SK-N-SH treated with all-trans-retinoic acid at 6 μM for 48 hours (cell line): ENCODE results near the gene ALMS1.

Experiments
- ATAC-seq: fragments of 200-7000 bp; cut with Tn5 transposase; 3 replicates; pipeline ENCODE4 v1.9.1; 2020; ENCODE audit warnings: mild to moderate bottlenecking, moderate library complexity
- ARNTL ChIP-seq: fragments of 450-650 bp; formaldehyde crosslinking; IDR thresholded peaks from 2 replicates; pipeline ENCODE4 v1.5.0; 2020; ENCODE audit warnings: low read depth, mild to moderate bottlenecking, moderate library complexity, borderline replicate concordance
- BACH2 ChIP-seq: fragments of 250-450 bp; sonication (Bioruptor Pico); IDR thresholded peaks from 2 replicates; pipeline ENCODE4 v1.9.0; 2021; ENCODE audit warnings: mild to moderate bottlenecking, borderline replicate concordance
- CSDC2 ChIP-seq: fragments of 250-450 bp; sonication (Bioruptor Pico); IDR thresholded peaks from 2 replicates; pipeline ENCODE4 v1.5.0; 2020; ENCODE audit warnings: mild to moderate bottlenecking, moderate library complexity
- ESRRG ChIP-seq: fragments of 250-450 bp; sonication (Bioruptor Pico); IDR thresholded peaks from 2 replicates; pipeline ENCODE4 v1.6.1; 2021; ENCODE audit warnings: mild to moderate bottlenecking
- GLIS3 ChIP-seq: fragments of 250-450 bp; sonication (Bioruptor Pico); IDR thresholded peaks from 2 replicates; pipeline ENCODE4 v1.5.0; 2020; ENCODE audit warnings: mild to moderate bottlenecking, moderate library complexity
- ISL1 ChIP-seq: fragments of 250-450 bp; sonication (Bioruptor Pico); IDR thresholded peaks from 2 replicates; pipeline ENCODE4 v2.1.2; 2022; ENCODE audit warnings: mild to moderate bottlenecking, moderate library complexity
- OSR1 ChIP-seq: fragments of 250-450 bp; sonication (Bioruptor Pico); IDR thresholded peaks from 2 replicates; pipeline ENCODE4 v1.8.0; 2022; ENCODE audit warnings: moderate library complexity, mild to moderate bottlenecking, inconsistent platforms
- PATZ1 ChIP-seq: fragments of 250-450 bp; sonication (Bioruptor Pico); IDR thresholded peaks from 2 replicates; pipeline ENCODE4 v1.8.0; 2020; ENCODE audit warnings: mild to moderate bottlenecking, moderate library complexity, borderline replicate concordance
- POU6F1 ChIP-seq: fragments of 250-450 bp; sonication (Bioruptor Pico); IDR thresholded peaks from 2 replicates; pipeline ENCODE4 v1.8.0; 2021; ENCODE audit warnings: low read depth, mild to moderate bottlenecking, moderate library complexity, borderline replicate concordance
- PPARA ChIP-seq: fragments of 250-450 bp; sonication (Bioruptor Pico); IDR thresholded peaks from 2 replicates; pipeline ENCODE4 v1.5.0; 2020; ENCODE audit warnings: mild to moderate bottlenecking, borderline replicate concordance
- RARB ChIP-seq: fragments of 250-450 bp; sonication (Bioruptor Pico); IDR thresholded peaks from 2 replicates; pipeline ENCODE4 v1.8.0; 2021; ENCODE audit warnings: mild to moderate bottlenecking, moderate library complexity
- SNAI2 ChIP-seq: fragments of 250-450 bp; sonication (Bioruptor Pico); IDR thresholded peaks from 2 replicates; pipeline ENCODE4 v1.5.0; 2020; ENCODE audit warnings: mild to moderate bottlenecking, moderate library complexity
- TCF4 ChIP-seq: fragments of 250-450 bp; sonication (Bioruptor Pico); IDR thresholded peaks from 2 replicates; pipeline ENCODE4 v1.8.0; 2021; ENCODE audit warnings: mild to moderate bottlenecking, moderate library complexity, borderline replicate concordance
- TOX ChIP-seq: fragments of 250-450 bp; sonication (Bioruptor Pico); IDR thresholded peaks from 2 replicates; pipeline ENCODE4 v1.8.0; 2021; ENCODE audit warnings: mild to moderate bottlenecking, moderate library complexity, borderline replicate concordance
- ZC3H10 ChIP-seq: fragments of 250-450 bp; sonication (Bioruptor Pico); IDR thresholded peaks from 2 replicates; pipeline ENCODE4 v1.5.1; 2021; ENCODE audit warnings: mild to moderate bottlenecking, moderate library complexity
- ZFP3 ChIP-seq: fragments of 250-450 bp; sonication (Bioruptor Pico); IDR thresholded peaks from 2 replicates; pipeline ENCODE4 v1.5.0; 2020; ENCODE audit warnings: mild to moderate bottlenecking, moderate library complexity
- ZFP30 ChIP-seq: fragments of 450-650 bp; formaldehyde crosslinking; IDR thresholded peaks from 2 replicates; pipeline ENCODE4 v1.5.0; 2022; ENCODE audit warnings: mild to moderate bottlenecking, moderate library complexity
- ZNF565 ChIP-seq: fragments of 450-650 bp; formaldehyde crosslinking; conservative IDR thresholded peaks from 2 replicates; pipeline ENCODE4 v1.5.0; 2020; ENCODE audit warnings: low read depth, mild to moderate bottlenecking, moderate library complexity
- ZNF70 ChIP-seq: fragments of 450-650 bp; formaldehyde crosslinking; IDR thresholded peaks from 2 replicates; pipeline ENCODE4 v1.5.0; 2020; ENCODE audit warnings: mild to moderate bottlenecking, moderate library complexity
- ZNF8 ChIP-seq: fragments of 450-650 bp; formaldehyde crosslinking; IDR thresholded peaks from 2 replicates; pipeline ENCODE4 v1.5.0; 2020; ENCODE audit warnings: mild to moderate bottlenecking, moderate library complexity
- TF ChIP-seq, protein P1 (sequence below): fragments of 250-450 bp; sonication (Bioruptor Pico); IDR thresholded peaks from 2 replicates; pipeline ENCODE4 v1.5.1; 2020; ENCODE audit warnings: low read depth, mild to moderate bottlenecking, moderate library complexity
- TF ChIP-seq, protein P2 (sequence below): fragments of 250-450 bp; sonication (Bioruptor Pico); IDR thresholded peaks from 2 replicates; pipeline ENCODE4 v1.5.0; 2020; ENCODE audit warnings: mild to moderate bottlenecking, moderate library complexity
- TF ChIP-seq, protein P3 (sequence below): fragments of 250-450 bp; sonication (Bioruptor Pico); IDR thresholded peaks from 2 replicates; pipeline ENCODE4 v1.5.1; 2021; ENCODE audit warnings: mild to moderate bottlenecking, moderate library complexity

ALMS1 gene

DNA sequence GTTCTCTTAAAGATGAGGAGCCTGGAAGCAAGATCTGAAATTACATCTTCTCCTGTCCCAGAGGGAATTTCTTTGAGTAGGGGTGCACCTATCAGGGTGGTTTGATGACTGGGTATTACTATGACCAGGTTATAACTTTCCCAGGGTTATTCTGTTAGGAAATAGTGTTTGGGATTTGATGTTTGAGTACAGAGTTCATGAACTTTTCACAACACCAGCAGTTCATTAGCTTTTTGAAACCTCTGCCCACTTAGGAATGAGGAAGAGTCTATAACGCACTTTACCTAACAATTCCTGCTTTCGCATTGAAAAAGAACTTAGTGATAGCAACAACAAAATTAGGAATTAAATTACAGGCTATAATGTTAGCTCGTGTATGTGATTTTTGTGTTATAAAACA, 58.6 kb downstream of the ALMS1 start:
- ATAC-seq, result no peak
- no peak for TF ChIP-seq TOX (CRISPR knock-in tag)
- TF ChIP-seq ZNF8 (CRISPR knock-in tag), result no peak
- TF ChIP-seq ZFP30 (CRISPR knock-in tag), result no peak
- no peak for TF ChIP-seq TCF4 (CRISPR knock-in tag)
- TF ChIP-seq PPARA (CRISPR knock-in tag), result no peak
- TF ChIP-seq OSR1 (CRISPR knock-in tag), result no peak
- TF ChIP-seq, protein P1, sequence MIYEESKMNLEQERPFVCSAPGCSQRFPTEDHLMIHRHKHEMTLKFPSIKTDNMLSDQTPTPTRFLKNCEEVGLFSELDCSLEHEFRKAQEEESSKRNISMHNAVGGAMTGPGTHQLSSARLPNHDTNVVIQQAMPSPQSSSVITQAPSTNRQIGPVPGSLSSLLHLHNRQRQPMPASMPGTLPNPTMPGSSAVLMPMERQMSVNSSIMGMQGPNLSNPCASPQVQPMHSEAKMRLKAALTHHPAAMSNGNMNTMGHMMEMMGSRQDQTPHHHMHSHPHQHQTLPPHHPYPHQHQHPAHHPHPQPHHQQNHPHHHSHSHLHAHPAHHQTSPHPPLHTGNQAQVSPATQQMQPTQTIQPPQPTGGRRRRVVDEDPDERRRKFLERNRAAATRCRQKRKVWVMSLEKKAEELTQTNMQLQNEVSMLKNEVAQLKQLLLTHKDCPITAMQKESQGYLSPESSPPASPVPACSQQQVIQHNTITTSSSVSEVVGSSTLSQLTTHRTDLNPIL (CRISPR knock-in tag), result no peak
- no peak for TF ChIP-seq PATZ1
- TF ChIP-seq BACH2 (CRISPR knock-in tag), result no peak
- no peak for TF ChIP-seq GLIS3 (CRISPR knock-in tag)
- TF ChIP-seq ZNF70 (CRISPR knock-in tag), result no peak
- TF ChIP-seq SNAI2 (CRISPR knock-in tag), result no peak
- TF ChIP-seq ESRRG (CRISPR knock-in tag), result no peak
- no peak for TF ChIP-seq ARNTL
- TF ChIP-seq ZNF565 (CRISPR knock-in tag), result no peak
- TF ChIP-seq, protein P2, sequence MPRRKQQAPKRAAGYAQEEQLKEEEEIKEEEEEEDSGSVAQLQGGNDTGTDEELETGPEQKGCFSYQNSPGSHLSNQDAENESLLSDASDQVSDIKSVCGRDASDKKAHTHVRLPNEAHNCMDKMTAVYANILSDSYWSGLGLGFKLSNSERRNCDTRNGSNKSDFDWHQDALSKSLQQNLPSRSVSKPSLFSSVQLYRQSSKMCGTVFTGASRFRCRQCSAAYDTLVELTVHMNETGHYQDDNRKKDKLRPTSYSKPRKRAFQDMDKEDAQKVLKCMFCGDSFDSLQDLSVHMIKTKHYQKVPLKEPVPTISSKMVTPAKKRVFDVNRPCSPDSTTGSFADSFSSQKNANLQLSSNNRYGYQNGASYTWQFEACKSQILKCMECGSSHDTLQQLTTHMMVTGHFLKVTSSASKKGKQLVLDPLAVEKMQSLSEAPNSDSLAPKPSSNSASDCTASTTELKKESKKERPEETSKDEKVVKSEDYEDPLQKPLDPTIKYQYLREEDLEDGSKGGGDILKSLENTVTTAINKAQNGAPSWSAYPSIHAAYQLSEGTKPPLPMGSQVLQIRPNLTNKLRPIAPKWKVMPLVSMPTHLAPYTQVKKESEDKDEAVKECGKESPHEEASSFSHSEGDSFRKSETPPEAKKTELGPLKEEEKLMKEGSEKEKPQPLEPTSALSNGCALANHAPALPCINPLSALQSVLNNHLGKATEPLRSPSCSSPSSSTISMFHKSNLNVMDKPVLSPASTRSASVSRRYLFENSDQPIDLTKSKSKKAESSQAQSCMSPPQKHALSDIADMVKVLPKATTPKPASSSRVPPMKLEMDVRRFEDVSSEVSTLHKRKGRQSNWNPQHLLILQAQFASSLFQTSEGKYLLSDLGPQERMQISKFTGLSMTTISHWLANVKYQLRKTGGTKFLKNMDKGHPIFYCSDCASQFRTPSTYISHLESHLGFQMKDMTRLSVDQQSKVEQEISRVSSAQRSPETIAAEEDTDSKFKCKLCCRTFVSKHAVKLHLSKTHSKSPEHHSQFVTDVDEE, result no peak
- TF ChIP-seq CSDC2, result no peak
- TF ChIP-seq ZFP3 (CRISPR knock-in tag), result no peak
- TF ChIP-seq RARB (CRISPR knock-in tag), result no peak
- TF ChIP-seq, protein P3, sequence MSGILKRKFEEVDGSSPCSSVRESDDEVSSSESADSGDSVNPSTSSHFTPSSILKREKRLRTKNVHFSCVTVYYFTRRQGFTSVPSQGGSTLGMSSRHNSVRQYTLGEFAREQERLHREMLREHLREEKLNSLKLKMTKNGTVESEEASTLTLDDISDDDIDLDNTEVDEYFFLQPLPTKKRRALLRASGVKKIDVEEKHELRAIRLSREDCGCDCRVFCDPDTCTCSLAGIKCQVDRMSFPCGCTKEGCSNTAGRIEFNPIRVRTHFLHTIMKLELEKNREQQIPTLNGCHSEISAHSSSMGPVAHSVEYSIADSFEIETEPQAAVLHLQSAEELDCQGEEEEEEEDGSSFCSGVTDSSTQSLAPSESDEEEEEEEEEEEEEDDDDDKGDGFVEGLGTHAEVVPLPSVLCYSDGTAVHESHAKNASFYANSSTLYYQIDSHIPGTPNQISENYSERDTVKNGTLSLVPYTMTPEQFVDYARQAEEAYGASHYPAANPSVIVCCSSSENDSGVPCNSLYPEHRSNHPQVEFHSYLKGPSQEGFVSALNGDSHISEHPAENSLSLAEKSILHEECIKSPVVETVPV (CRISPR knock-in tag), result no peak
- TF ChIP-seq, all 23 proteins: peak for 0

GRCh38 chr2:73448856-73449255, 63.2 kb downstream of the ALMS1 start:
- ATAC-seq, result no peak
- TF ChIP-seq ZNF565 (CRISPR knock-in tag), result no peak

- ATAC-seq, result no peak
- TF ChIP-seq ZC3H10 (CRISPR knock-in tag) (no peak), BACH2 (CRISPR knock-in tag) (no peak), ZFP30 (CRISPR knock-in tag) (no peak), ZNF565 (CRISPR knock-in tag) (no peak), TCF4 (CRISPR knock-in tag) (no peak), GLIS3 (CRISPR knock-in tag) (no peak), ISL1 (CRISPR knock-in tag) (no peak), POU6F1 (no peak), ZFP3 (CRISPR knock-in tag) (no peak)
- TF ChIP-seq, protein P2, result no peak
Measured at GRCh38 chr2:73449404-73449803, 63.8 kb downstream of the ALMS1 start.
